Esophagus squamous epithelium (tissue), 4 donors: ENCODE data around the gene EHBP1.

Experiments
- POLR2A ChIP-seq, 4 donors: fragments of 450-650 bp; IDR thresholded peaks; one replicate each; pipeline ENCODE4 v1.6.1; 2017; ENCODE audit warnings: antibody characterized with exemption in 4 of 4, mild to moderate bottlenecking in 4 of 4, moderate library complexity in 3 of 4
- TF ChIP-seq, protein P1 (sequence below), 6 experiments: fragments of 450-650 bp in 4 of 6; fragments of 200-600 bp in 2 of 6; sonication (generic) in 2 of 6; IDR thresholded peaks; one replicate each; pipeline ENCODE4 v1.5.1; 2016 to 2019; ENCODE audit warnings: antibody characterized with exemption in 6 of 6, mild to moderate bottlenecking in 4 of 6, moderate library complexity in 4 of 6

- TF ChIP-seq POLR2A (IDR thresholded peaks at IDR 0.05) = no peak
- TF ChIP-seq, protein P1, sequence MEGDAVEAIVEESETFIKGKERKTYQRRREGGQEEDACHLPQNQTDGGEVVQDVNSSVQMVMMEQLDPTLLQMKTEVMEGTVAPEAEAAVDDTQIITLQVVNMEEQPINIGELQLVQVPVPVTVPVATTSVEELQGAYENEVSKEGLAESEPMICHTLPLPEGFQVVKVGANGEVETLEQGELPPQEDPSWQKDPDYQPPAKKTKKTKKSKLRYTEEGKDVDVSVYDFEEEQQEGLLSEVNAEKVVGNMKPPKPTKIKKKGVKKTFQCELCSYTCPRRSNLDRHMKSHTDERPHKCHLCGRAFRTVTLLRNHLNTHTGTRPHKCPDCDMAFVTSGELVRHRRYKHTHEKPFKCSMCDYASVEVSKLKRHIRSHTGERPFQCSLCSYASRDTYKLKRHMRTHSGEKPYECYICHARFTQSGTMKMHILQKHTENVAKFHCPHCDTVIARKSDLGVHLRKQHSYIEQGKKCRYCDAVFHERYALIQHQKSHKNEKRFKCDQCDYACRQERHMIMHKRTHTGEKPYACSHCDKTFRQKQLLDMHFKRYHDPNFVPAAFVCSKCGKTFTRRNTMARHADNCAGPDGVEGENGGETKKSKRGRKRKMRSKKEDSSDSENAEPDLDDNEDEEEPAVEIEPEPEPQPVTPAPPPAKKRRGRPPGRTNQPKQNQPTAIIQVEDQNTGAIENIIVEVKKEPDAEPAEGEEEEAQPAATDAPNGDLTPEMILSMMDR (IDR thresholded peaks at IDR 0.05) = no peak
Observed at GRCh38 chr2:63041592-63041991, 336.1 kb downstream of the EHBP1 start.
